ENCODE results near the gene OSBPL8. TPM values are rescaled to one million over a fixed set of nuclear protein-coding genes. Genes with fewer than 3 reads are reported as not detected.
"Not testable (repeated sequence)": the region's sequence is repeated elsewhere in the genome, so short reads cannot be mapped to it uniquely, and the experiment has no call there.

The OSBPL8 gene
- total RNA-seq, 2 experiments from 2014 or later, result 154 to 160 TPM

DNA sequence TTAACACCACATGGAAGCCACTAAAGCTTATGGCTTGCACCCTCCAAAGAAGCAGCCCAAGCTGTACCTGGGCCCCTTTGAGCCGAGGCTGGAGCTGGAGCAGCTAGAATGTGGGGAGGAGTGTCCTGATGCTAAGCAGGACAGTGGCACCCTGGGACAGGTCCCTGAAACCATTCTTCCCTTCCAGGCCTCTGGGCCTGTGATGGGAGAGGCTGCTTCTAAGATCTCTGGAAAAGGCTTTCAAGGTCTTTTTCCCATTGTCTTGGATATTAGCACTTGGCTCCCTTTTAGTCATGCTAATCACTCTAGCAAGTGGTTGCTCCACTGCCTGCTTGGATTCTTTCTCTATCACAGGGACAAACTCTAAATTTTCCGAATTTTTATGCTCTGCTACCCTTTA lies 40.9 kb downstream of the OSBPL8 start:
- Mint-ChIP-seq H3K4me3 (no peak overlapping the region), H3K36me3 (ENCODE audit: low read depth) (peaks cover 87% of the 10 kb centered on the region), H3K27ac (peak overlapping the region; percentile 55), H3K9me3 (peaks cover 20% of the 10 kb centered on the region), H3K4me1 (ENCODE audit: low read depth) (peaks cover 85% of the 10 kb centered on the region), H3K27me3 (no peaks in the 10 kb centered on the region)
- ATAC-seq (ENCODE audit: poor library complexity), result no peak
- TF ChIP-seq, protein P1, sequence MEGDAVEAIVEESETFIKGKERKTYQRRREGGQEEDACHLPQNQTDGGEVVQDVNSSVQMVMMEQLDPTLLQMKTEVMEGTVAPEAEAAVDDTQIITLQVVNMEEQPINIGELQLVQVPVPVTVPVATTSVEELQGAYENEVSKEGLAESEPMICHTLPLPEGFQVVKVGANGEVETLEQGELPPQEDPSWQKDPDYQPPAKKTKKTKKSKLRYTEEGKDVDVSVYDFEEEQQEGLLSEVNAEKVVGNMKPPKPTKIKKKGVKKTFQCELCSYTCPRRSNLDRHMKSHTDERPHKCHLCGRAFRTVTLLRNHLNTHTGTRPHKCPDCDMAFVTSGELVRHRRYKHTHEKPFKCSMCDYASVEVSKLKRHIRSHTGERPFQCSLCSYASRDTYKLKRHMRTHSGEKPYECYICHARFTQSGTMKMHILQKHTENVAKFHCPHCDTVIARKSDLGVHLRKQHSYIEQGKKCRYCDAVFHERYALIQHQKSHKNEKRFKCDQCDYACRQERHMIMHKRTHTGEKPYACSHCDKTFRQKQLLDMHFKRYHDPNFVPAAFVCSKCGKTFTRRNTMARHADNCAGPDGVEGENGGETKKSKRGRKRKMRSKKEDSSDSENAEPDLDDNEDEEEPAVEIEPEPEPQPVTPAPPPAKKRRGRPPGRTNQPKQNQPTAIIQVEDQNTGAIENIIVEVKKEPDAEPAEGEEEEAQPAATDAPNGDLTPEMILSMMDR (IDR thresholded peaks at IDR 0.05), result no peak
- no peaks in the 10 kb centered on the region for H3K27me3 ChIP-seq (ENCODE audit: control insufficient read depth in 1 of 2, insufficient read depth in 2 of 2, low read length in 2 of 2)
- peaks cover 0 to 9% of the 10 kb centered on the region in 2 experiments for H3K9me3 ChIP-seq (ENCODE audit: control insufficient read depth in 1 of 2, insufficient read depth in 1 of 2, low read length in 2 of 2)
- H3K4me3 ChIP-seq (ENCODE audit: low read length), result no peak overlapping the region
- ChIA-PET POLR2A (no interaction called here), CTCF (no interaction called here)
- DNase-seq, result no peak
- no peak overlapping the region for H3K27ac ChIP-seq (ENCODE audit: low read depth in 1 of 2, low read length in 2 of 2)
- intact Hi-C loops (cut with DNase I, micrococcal nuclease), result loop anchor here in 1 of 2 experiments (5.0 kb wide), 1 partner anchor 39 kb away; the partner anchor contains the start of gene OSBPL8
- H3K36me3 ChIP-seq (ENCODE audit: insufficient read depth, low read length), result peaks cover 20% of the 10 kb centered on the region
- peaks cover 8% of the 10 kb centered on the region for H3K4me1 ChIP-seq (ENCODE audit: insufficient read depth, low read length)

DNA sequence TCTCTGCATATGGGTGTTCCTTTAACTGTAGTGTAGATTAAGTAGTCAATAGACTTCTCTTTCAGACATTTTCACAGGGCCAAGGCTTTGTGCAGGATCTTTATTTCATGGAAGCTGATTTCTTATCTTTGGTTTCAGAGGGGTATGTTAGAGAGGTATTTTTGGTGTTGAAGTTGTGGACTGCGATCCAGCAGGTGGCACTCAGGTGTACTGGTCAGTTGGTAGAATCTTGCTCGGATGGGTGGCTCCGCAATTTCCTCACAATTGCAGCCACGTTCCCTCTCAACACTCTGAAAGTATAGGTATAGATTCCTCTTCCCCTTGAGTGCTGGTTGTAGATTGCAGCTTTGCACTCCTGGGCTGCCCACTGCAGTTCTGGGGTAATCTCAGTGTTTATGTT lies 44.3 kb downstream of the OSBPL8 start:
- DNase-seq, result no peak
- Mint-ChIP-seq H3K27me3 (no peaks in the 10 kb centered on the region), H3K4me1 (ENCODE audit: low read depth) (peaks cover 84% of the 10 kb centered on the region), H3K36me3 (ENCODE audit: low read depth) (peaks cover 83% of the 10 kb centered on the region), H3K27ac (peak overlapping the region; percentile 48), H3K4me3 (no peak overlapping the region), H3K9me3 (peaks cover 27% of the 10 kb centered on the region)
- Histone ChIP-seq H3K4me1 (ENCODE audit: insufficient read depth, low read length) (peaks cover 8% of the 10 kb centered on the region), H3K27me3 (ENCODE audit: control insufficient read depth in 1 of 2, insufficient read depth in 2 of 2, low read length in 2 of 2) (no peaks in the 10 kb centered on the region), H3K36me3 (ENCODE audit: insufficient read depth, low read length) (peaks cover 13% of the 10 kb centered on the region), H3K27ac (ENCODE audit: low read depth in 1 of 2, low read length in 2 of 2) (no peak overlapping the region), H3K4me3 (ENCODE audit: low read length) (no peak overlapping the region), H3K9me3 (ENCODE audit: control insufficient read depth in 1 of 2, insufficient read depth in 1 of 2, low read length in 2 of 2) (peaks cover 3 to 9% of the 10 kb centered on the region in 2 experiments)
- intact Hi-C loops (cut with DNase I, micrococcal nuclease), result loop anchor here in 1 of 2 experiments (5.0 kb wide), 1 partner anchor 42 kb away; the partner anchor contains the start of gene OSBPL8
- ATAC-seq (ENCODE audit: poor library complexity), result no peak
- TF ChIP-seq, protein P1 (IDR thresholded peaks at IDR 0.05), result no peak
- POLR2A ChIA-PET, result interaction anchor here (1.4 kb wide), 1 partner anchor 44 kb away, joined by 3 read pairs; no protein-coding TSS in a partner anchor
- CTCF ChIA-PET, result no interaction called here

DNA sequence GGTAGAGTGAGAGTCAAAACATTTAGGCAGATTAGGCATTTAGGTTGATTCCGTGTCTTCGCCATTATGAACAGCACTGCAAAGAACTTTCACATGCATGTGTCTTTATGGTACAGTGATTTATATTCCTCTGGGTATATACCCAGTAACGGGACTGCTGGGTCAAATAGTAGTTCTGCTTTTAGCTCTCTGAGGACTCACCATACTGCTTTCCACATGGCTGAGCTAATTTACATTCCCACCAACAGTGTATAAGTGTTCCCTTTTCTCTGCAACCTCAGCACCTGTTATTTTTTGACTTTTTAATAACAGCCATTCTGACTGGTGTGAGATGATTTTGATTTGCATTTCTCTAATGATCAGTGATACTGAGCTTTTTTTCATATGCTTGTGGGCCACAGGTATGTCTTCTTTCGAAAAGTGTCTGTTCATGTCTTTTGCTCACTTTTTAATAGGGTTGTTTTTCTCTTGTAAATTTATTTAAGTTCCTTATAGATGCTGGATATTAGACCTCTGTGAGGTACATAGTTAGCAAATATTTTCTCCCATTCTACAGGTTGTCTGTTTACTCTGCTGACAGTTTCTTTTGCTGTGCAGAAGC lies 48.4 kb downstream of the OSBPL8 start:
- H3K27me3 ChIP-seq (ENCODE audit: control insufficient read depth in 1 of 2, insufficient read depth in 2 of 2, low read length in 2 of 2); H3K27me3 Mint-ChIP-seq; H3K27ac ChIP-seq (ENCODE audit: low read depth in 1 of 2, low read length in 2 of 2); H3K9me3 ChIP-seq (ENCODE audit: control insufficient read depth in 1 of 2, insufficient read depth in 1 of 2, low read length in 2 of 2); H3K4me3 Mint-ChIP-seq; H3K4me3 ChIP-seq (ENCODE audit: low read length); H3K4me1 ChIP-seq (ENCODE audit: insufficient read depth, low read length); intact Hi-C loops (cut with DNase I, micrococcal nuclease); H3K36me3 ChIP-seq (ENCODE audit: insufficient read depth, low read length); DNase-seq: not testable (repeated sequence)
- peaks cover 64% of the 10 kb centered on the region for H3K36me3 Mint-ChIP-seq (ENCODE audit: low read depth)
- H3K9me3 Mint-ChIP-seq, result peaks cover 19% of the 10 kb centered on the region
- peak overlapping the region; percentile 50 for H3K27ac Mint-ChIP-seq
- POLR2A ChIA-PET, result interaction anchor here (0.7 kb wide), 1 partner anchor 96 kb away, joined by 3 read pairs; no protein-coding TSS in a partner anchor
- CTCF ChIA-PET, result interaction anchor here (1.1 to 1.5 kb wide), 2 partner anchors 42 to 76 kb away, joined by 3 to 4 read pairs; no protein-coding TSS in a partner anchor
- ATAC-seq (ENCODE audit: poor library complexity), result peak; percentile 22
- peaks cover 69% of the 10 kb centered on the region for H3K4me1 Mint-ChIP-seq (ENCODE audit: low read depth)

Measured in CD4-positive, alpha-beta T cell (primary cell).